Prostate gland (tissue), 2 donors: ENCODE results near the gene ALG3. TPM values are rescaled to one million over a fixed set of nuclear protein-coding genes. Genes with fewer than 3 reads are reported as not detected.

Source experiments
- DNase-seq: peaks from one replicate; pipeline ENCODE4 v3.0.0-alpha.2; 2019; ENCODE audit warnings: low spot score
- H3K27ac ChIP-seq, 2 donors: fragments of 200-600 bp; sonication (generic); 2 replicates each; pipeline ENCODE4 v1.5.1; 2017 to 2019
- H3K27me3 ChIP-seq: fragments of 200-600 bp; sonication (generic); replicated peaks from 2 replicates; pipeline ENCODE4 v1.5.1; 2019; ENCODE audit not compliant: insufficient read depth
- H3K36me3 ChIP-seq, 2 donors: fragments of 200-600 bp; sonication (generic); 1 replicate in 1 of 2; 2 replicates in 1 of 2; pipeline versions ENCODE4 v1.5.1 to v1.8.1; 2017 to 2019
- H3K4me1 ChIP-seq: fragments of 200-600 bp; sonication (generic); replicated peaks from 2 replicates; pipeline ENCODE4 v1.5.1; 2019
- H3K4me3 ChIP-seq, 2 donors: fragments of 200-600 bp; sonication (generic); 2 replicates each; pipeline ENCODE4 v1.5.1; 2017 to 2019
- H3K9me3 ChIP-seq: fragments of 200-600 bp; sonication (generic); 2 replicates; pipeline ENCODE4 v1.5.1; 2017
- CTCF ChIP-seq, 4 experiments: fragments of 200-600 bp in 2 of 4; fragments of 450-650 bp in 2 of 4; sonication (generic) in 2 of 4; IDR thresholded peaks; 1 replicate in 3 of 4; 2 replicates in 1 of 4; pipeline ENCODE4 v1.5.1; 2016 to 2019; ENCODE audit warnings: antibody characterized with exemption in 4 of 4, mild to moderate bottlenecking in 2 of 4, moderate library complexity in 2 of 4
- POLR2A ChIP-seq: fragments of 450-650 bp; IDR thresholded peaks from one replicate; pipeline ENCODE4 v1.6.1; 2016; ENCODE audit warnings: antibody characterized with exemption, mild to moderate bottlenecking
- POLR2AphosphoS5 ChIP-seq: sonication (generic); formaldehyde crosslinking; IDR thresholded peaks from one replicate; pipeline ENCODE4 v1.6.1; 2017; ENCODE audit warnings: antibody characterized with exemption
- WGBS: methylation state at CpG from one replicate; pipeline ENCODE4 v1.1.5; 2018; 5-methylcytosine and 5-hydroxymethylcytosine counted together
- intact Hi-C: fragments of 100-400 bp; cut with DNase I; formaldehyde crosslinking; loops from one replicate; pipeline ENCODE4 v1.14.2; 2022
- total RNA-seq, 2 donors: library from RNA; depleted of rRNA; stranded (reverse); fragments of >200 nt; gene quantifications; one replicate each; pipeline ENCODE4 v1.1.0, GENCODE V29; 2016

Gene ALG3
- total RNA-seq, 2 donors from 2014 or later = 78.4 to 79.4 TPM

- intact Hi-C loops = no loop called here
Observed at GRCh38 chr3:184229394-184230080, 19.2 kb downstream of the ALG3 start, which contains the start of gene VWA5B2. TSS of gene VWA5B2 (plus strand) at chr3:184229585. CDS start at chr3:184230529, 944 bp downstream.

GRCh38 chr3:184228376-184229137 is 20.2 kb downstream of the ALG3 start:
- no peaks in the 10 kb centered on the region for H3K27me3 ChIP-seq
- intact Hi-C loops = no loop called here
- no peak for DNase-seq
- WGBS = 42% methylated on average over 12 of the region's 12 CpGs
- H3K27ac ChIP-seq = no peak overlapping the region
- no peak for TF ChIP-seq POLR2AphosphoS5
- no peak for TF ChIP-seq POLR2A
- TF ChIP-seq CTCF (IDR thresholded peaks at IDR 0.05) = no peak
- H3K4me3 ChIP-seq = no peak overlapping the region
- H3K9me3 ChIP-seq = no peaks in the 10 kb centered on the region
- H3K36me3 ChIP-seq = no peaks in the 10 kb centered on the region
- peaks cover 9% of the 10 kb centered on the region for H3K4me1 ChIP-seq

More at GRCh38 chr3:184229394-184230080, 19.2 kb downstream of the ALG3 start, which contains the start of gene VWA5B2:
- peak within 1 kb of the TSS; percentile 29 to 38 for H3K4me3 ChIP-seq
- under 1% methylated on average over 29 of the region's 66 CpGs for WGBS
- H3K9me3 ChIP-seq = no peaks in the 10 kb centered on the region
- H3K4me1 ChIP-seq = peaks cover 9% of the 10 kb centered on the region
- no peaks in the 10 kb centered on the region for H3K27me3 ChIP-seq
- H3K36me3 ChIP-seq = no peaks in the 10 kb centered on the region
- H3K27ac ChIP-seq = no peak within 1 kb of the TSS
- peak; percentile 37 for DNase-seq
- TF ChIP-seq CTCF (IDR thresholded peaks at IDR 0.05) (peak in 2 of 4 experiments; percentile 42 to 54), POLR2AphosphoS5 (no peak), POLR2A (peak; percentile 23)

- Histone ChIP-seq H3K36me3 (no peaks in the 10 kb centered on the region), H3K4me1 (peaks cover 9% of the 10 kb centered on the region), H3K27me3 (no peaks in the 10 kb centered on the region), H3K27ac (no peak overlapping the region), H3K4me3 (no peak overlapping the region), H3K9me3 (no peaks in the 10 kb centered on the region)
- TF ChIP-seq CTCF (IDR thresholded peaks at IDR 0.05) (peak; percentile 35 to 57 (median 51)), POLR2AphosphoS5 (no peak)
- no peak for DNase-seq
- WGBS = 55% methylated on average over 2 of the region's 2 CpGs
- intact Hi-C loops = no loop called here
Observed at GRCh38 chr3:184227481-184227935, 21.3 kb downstream of the ALG3 start.

GRCh38 chr3:184223946-184224345 is 24.8 kb downstream of the ALG3 start:
- H3K27ac ChIP-seq = no peak overlapping the region
- WGBS = 80% methylated on average over 3 of the region's 3 CpGs
- H3K9me3 ChIP-seq = no peaks in the 10 kb centered on the region
- H3K4me3 ChIP-seq = no peak overlapping the region
- no peaks in the 10 kb centered on the region for H3K4me1 ChIP-seq
- TF ChIP-seq POLR2AphosphoS5 (no peak), CTCF (IDR thresholded peaks at IDR 0.05) (no peak), POLR2A (no peak)
- intact Hi-C loops = no loop called here
- H3K27me3 ChIP-seq = no peaks in the 10 kb centered on the region
- DNase-seq = no peak
- H3K36me3 ChIP-seq = no peaks in the 10 kb centered on the region
